ENCODE results near the gene TMEM212. TPM values are rescaled to one million over a fixed set of nuclear protein-coding genes. Genes with fewer than 3 reads are reported as not detected.

The TMEM212 gene
- polyA plus RNA-seq, 1 donor (not counting 4 experiments of a cell fraction or from before 2014, with no cell fraction given), result not detected

DNA sequence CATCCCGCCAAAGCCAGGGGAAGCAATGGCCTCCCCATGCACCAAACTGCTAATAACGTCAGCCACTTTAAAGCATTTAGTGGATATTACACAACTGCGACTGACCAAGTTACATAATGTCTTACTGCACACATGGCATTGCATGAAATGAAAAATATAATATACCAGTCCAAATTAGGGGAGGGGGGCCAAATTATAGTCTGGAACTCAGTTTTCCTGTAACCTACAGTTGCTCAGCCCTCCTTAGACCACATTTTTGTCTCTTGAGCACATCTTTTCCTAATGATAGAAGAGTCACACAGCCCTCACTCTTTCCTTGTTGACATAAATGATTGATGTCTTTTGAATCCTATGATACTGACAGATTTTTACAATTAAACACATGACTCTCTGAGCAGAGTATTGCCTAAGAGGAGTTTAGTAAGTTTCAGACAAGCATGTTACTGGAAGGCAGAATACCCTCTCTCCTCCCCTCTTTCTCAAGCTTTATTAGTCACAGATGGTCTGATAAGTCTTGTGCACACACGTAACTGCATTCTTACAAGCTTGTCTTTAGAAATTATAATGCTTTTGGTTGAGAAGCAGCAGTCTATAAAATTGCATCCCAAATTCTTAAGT is 31.7 kb upstream of the TMEM212 start:
- no peaks in the 10 kb centered on the region for H3K27me3 ChIP-seq (ENCODE audit: control insufficient read depth, extremely low read depth, insufficient read depth, low read length)
- dilution Hi-C loops (cut with MboI; ENCODE audit: extremely low pct_ligation_motif_present, low sequenced_read_pairs), result no loop called here
- H3K4me3 ChIP-seq (ENCODE audit: control insufficient read depth in 2 of 3, extremely low read depth in 1 of 3, insufficient read depth in 2 of 3, low read depth in 1 of 3, low read length in 3 of 3), result peak overlapping the region in 2 of 3 experiments; percentile 34 to 68
- H3K9ac ChIP-seq (ENCODE audit: control insufficient read depth, extremely low read depth, insufficient read depth, low read length), result peak overlapping the region; percentile 93
- H3K4me2 ChIP-seq (ENCODE audit: control insufficient read depth, extremely low read depth, insufficient read depth, low read depth, low read length), result peak overlapping the region; percentile 81
- peaks cover 37% of the 10 kb centered on the region for H3K4me1 ChIP-seq (ENCODE audit: control insufficient read depth, extremely low read depth, insufficient read depth, low read length)
- H3K36me3 ChIP-seq (ENCODE audit: control insufficient read depth in 2 of 2, extremely low read depth in 1 of 2, insufficient read depth in 2 of 2, low read length in 2 of 2), result no peaks in the 10 kb centered on the region
- peak overlapping the region; percentile 79 for H3K27ac ChIP-seq (ENCODE audit: control insufficient read depth, insufficient read depth, low read length)
- FAIRE-seq (peak; percentile 53), DNase-seq (ENCODE audit: low read depth, low spot score) (no peak)
- no peaks in the 10 kb centered on the region for H3K9me1 ChIP-seq (ENCODE audit: control insufficient read depth, extremely low read depth, insufficient read depth, low read length)
- H2AFZ ChIP-seq (ENCODE audit: control insufficient read depth, low read length), result no peak overlapping the region
- no peaks in the 10 kb centered on the region for H3K9me3 ChIP-seq (ENCODE audit: control insufficient read depth, low read depth, low read length)
- H3K79me2 ChIP-seq (ENCODE audit: control insufficient read depth, insufficient read depth, low read length), result peaks cover 6% of the 10 kb centered on the region
- TF ChIP-seq EZH2 (IDR thresholded peaks at IDR 0.05; ENCODE audit: low read length), result no peak
- no peaks in the 10 kb centered on the region for H4K20me1 ChIP-seq (ENCODE audit: control insufficient read depth, extremely low read depth, insufficient read depth, low read length)

DNA sequence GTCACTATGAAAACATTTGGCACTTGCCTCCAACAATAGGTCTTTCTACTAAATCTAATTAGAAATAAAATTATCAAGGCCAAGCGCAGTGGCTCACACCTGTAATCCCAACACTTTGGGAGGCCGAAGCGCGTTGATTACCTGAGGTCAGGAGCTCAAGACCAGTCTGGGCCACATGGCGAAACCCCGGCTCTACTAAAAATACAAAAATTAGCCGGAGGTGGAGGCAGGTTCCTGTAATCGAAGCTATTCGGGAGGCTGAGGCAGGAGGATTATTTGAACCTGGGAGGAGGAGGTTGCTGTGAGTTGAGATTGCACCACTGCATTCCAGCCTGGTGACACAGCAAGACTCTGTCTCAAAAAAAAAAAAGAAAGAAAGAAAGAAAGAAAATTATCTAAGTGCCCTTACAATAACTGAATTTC is 31.2 kb upstream of the TMEM212 start:
- Histone ChIP-seq H3K27me3 (ENCODE audit: control insufficient read depth, extremely low read depth, insufficient read depth, low read length) (no peaks in the 10 kb centered on the region), H3K27ac (ENCODE audit: control insufficient read depth, insufficient read depth, low read length) (peak overlapping the region; percentile 79), H3K9me3 (ENCODE audit: control insufficient read depth, low read depth, low read length) (no peaks in the 10 kb centered on the region), H3K4me1 (ENCODE audit: control insufficient read depth, extremely low read depth, insufficient read depth, low read length) (peaks cover 32% of the 10 kb centered on the region), H3K4me2 (ENCODE audit: control insufficient read depth, extremely low read depth, insufficient read depth, low read depth, low read length) (peak overlapping the region; percentile 81), H3K36me3 (ENCODE audit: control insufficient read depth in 2 of 2, extremely low read depth in 1 of 2, insufficient read depth in 2 of 2, low read length in 2 of 2) (no peaks in the 10 kb centered on the region), H3K79me2 (ENCODE audit: control insufficient read depth, insufficient read depth, low read length) (peaks cover 6% of the 10 kb centered on the region), H3K9me1 (ENCODE audit: control insufficient read depth, extremely low read depth, insufficient read depth, low read length) (no peaks in the 10 kb centered on the region), H4K20me1 (ENCODE audit: control insufficient read depth, extremely low read depth, insufficient read depth, low read length) (no peaks in the 10 kb centered on the region), H2AFZ (ENCODE audit: control insufficient read depth, low read length) (no peak overlapping the region), H3K4me3 (ENCODE audit: control insufficient read depth in 2 of 3, extremely low read depth in 1 of 3, insufficient read depth in 2 of 3, low read depth in 1 of 3, low read length in 3 of 3) (peak overlapping the region in 2 of 3 experiments; percentile 34 to 40), H3K9ac (ENCODE audit: control insufficient read depth, extremely low read depth, insufficient read depth, low read length) (peak overlapping the region; percentile 61)
- dilution Hi-C loops (cut with MboI; ENCODE audit: extremely low pct_ligation_motif_present, low sequenced_read_pairs), result no loop called here
- DNase-seq (ENCODE audit: low read depth, low spot score), result no peak
- FAIRE-seq, result no peak
- TF ChIP-seq, protein P1, sequence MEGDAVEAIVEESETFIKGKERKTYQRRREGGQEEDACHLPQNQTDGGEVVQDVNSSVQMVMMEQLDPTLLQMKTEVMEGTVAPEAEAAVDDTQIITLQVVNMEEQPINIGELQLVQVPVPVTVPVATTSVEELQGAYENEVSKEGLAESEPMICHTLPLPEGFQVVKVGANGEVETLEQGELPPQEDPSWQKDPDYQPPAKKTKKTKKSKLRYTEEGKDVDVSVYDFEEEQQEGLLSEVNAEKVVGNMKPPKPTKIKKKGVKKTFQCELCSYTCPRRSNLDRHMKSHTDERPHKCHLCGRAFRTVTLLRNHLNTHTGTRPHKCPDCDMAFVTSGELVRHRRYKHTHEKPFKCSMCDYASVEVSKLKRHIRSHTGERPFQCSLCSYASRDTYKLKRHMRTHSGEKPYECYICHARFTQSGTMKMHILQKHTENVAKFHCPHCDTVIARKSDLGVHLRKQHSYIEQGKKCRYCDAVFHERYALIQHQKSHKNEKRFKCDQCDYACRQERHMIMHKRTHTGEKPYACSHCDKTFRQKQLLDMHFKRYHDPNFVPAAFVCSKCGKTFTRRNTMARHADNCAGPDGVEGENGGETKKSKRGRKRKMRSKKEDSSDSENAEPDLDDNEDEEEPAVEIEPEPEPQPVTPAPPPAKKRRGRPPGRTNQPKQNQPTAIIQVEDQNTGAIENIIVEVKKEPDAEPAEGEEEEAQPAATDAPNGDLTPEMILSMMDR (optimal IDR thresholded peaks at IDR 0.05 in 1 of 3, IDR thresholded peaks at IDR 0.05 in 1 of 3, conservative IDR thresholded peaks at IDR 0.05 in 1 of 3; ENCODE audit: extremely low read depth in 1 of 3, insufficient read depth in 2 of 3, low read length in 3 of 3), result no peak
- no peak for TF ChIP-seq EZH2 (IDR thresholded peaks at IDR 0.05; ENCODE audit: low read length)

DNA sequence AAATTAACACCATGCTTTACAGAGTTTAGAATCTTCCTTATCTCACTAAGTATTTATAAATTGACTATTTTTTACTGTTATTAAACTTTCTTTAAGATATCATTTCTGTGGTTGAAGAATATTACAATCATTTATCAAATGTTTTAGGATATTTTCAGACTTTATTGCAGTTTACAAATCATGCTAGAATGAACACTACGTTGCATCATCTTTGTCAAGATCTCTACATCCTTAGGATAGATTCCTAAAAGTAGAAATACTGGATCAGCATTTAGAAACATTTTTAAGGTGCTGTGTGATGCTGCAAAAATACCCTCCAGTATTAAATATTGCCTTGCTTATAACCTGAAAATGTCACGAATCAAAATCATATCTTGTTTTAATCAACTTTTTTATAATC is 30.3 kb upstream of the TMEM212 start:
- Histone ChIP-seq H3K27ac (ENCODE audit: control insufficient read depth, insufficient read depth, low read length) (peak overlapping the region; percentile 79), H2AFZ (ENCODE audit: control insufficient read depth, low read length) (no peak overlapping the region), H3K27me3 (ENCODE audit: control insufficient read depth, extremely low read depth, insufficient read depth, low read length) (no peaks in the 10 kb centered on the region), H3K4me1 (ENCODE audit: control insufficient read depth, extremely low read depth, insufficient read depth, low read length) (peaks cover 30% of the 10 kb centered on the region), H4K20me1 (ENCODE audit: control insufficient read depth, extremely low read depth, insufficient read depth, low read length) (no peaks in the 10 kb centered on the region), H3K79me2 (ENCODE audit: control insufficient read depth, insufficient read depth, low read length) (peaks cover 2% of the 10 kb centered on the region), H3K9me3 (ENCODE audit: control insufficient read depth, low read depth, low read length) (no peaks in the 10 kb centered on the region), H3K9ac (ENCODE audit: control insufficient read depth, extremely low read depth, insufficient read depth, low read length) (no peak overlapping the region), H3K4me3 (ENCODE audit: control insufficient read depth in 2 of 3, extremely low read depth in 1 of 3, insufficient read depth in 2 of 3, low read depth in 1 of 3, low read length in 3 of 3) (no peak overlapping the region), H3K36me3 (ENCODE audit: control insufficient read depth in 2 of 2, extremely low read depth in 1 of 2, insufficient read depth in 2 of 2, low read length in 2 of 2) (no peaks in the 10 kb centered on the region), H3K4me2 (ENCODE audit: control insufficient read depth, extremely low read depth, insufficient read depth, low read depth, low read length) (no peak overlapping the region), H3K9me1 (ENCODE audit: control insufficient read depth, extremely low read depth, insufficient read depth, low read length) (no peaks in the 10 kb centered on the region)
- FAIRE-seq (no peak), DNase-seq (ENCODE audit: low read depth, low spot score) (no peak)
- dilution Hi-C loops (cut with MboI; ENCODE audit: extremely low pct_ligation_motif_present, low sequenced_read_pairs), result no loop called here
- TF ChIP-seq, protein P1 (optimal IDR thresholded peaks at IDR 0.05 in 1 of 3, IDR thresholded peaks at IDR 0.05 in 1 of 3, conservative IDR thresholded peaks at IDR 0.05 in 1 of 3; ENCODE audit: extremely low read depth in 1 of 3, insufficient read depth in 2 of 3, low read length in 3 of 3), result no peak
- TF ChIP-seq EZH2 (IDR thresholded peaks at IDR 0.05; ENCODE audit: low read length), result no peak
